HepG2 (cell line): Measurements from ENCODE around the gene PLA2G2E. TPM values are rescaled to one million over a fixed set of nuclear protein-coding genes. Genes with fewer than 3 reads are reported as not detected.

ENCODE experiments used
- ATAC-seq: fragments of 200-7000 bp; cut with Tn5 transposase; 3 replicates; pipeline ENCODE4 v1.9.1; 2020; ENCODE audit warnings: mild to moderate bottlenecking, moderate library complexity
- BruUV-seq: library from RNA; stranded (reverse); fragments of 400-500 nt; replicated peaks from 2 replicates; lab custom pipeline; 2021; lab: Mats Ljungman, UMichigan
- CTCF ChIA-PET: fragments of 300-600 bp; formaldehyde crosslinking; extraction: SDS; loops from one replicate; lab custom pipeline; 2021; ENCODE audit warnings: low total read pairs, inconsistent platforms, low intra/inter-chr PET ratio; lab: Yijun Ruan, JAX
- POLR2A ChIA-PET: fragments of 350-600 bp; sonication (Branson Sonifier 250); formaldehyde crosslinking; loops from one replicate; lab custom pipeline; 2020; ENCODE audit warnings: antibody characterized with exemption, inconsistent platforms; lab: Yijun Ruan, JAX
- DNase-seq: peaks from one replicate; pipeline ENCODE4 v3.0.0-alpha.2; 2015; ENCODE audit warnings: low spot score
- FAIRE-seq: peaks from 3 replicates; lab custom pipeline; 2011; peaks lifted over from hg19 to GRCh38; lab: Jason Lieb, UNC
- H2AFZ ChIP-seq: one replicate; pipeline ENCODE4 v1.6.1; 2011; ENCODE audit warnings: low read length, inconsistent platforms
- H3K27ac ChIP-seq: fragments of 300-600 bp; 3 replicates; pipeline ENCODE4 v1.8.0; 2011; ENCODE audit warnings: mixed run types, mild to moderate bottlenecking, mixed read lengths, low read length, inconsistent platforms; ENCODE audit not compliant: insufficient read depth; ENCODE audit errors: extremely low read length
- H3K27me3 ChIP-seq, 2 experiments: fragments of 200-600 bp in 1 of 2; 2 replicates in 1 of 2; 3 replicates in 1 of 2; pipeline versions ENCODE4 v1.6.0 to v1.8.0; 2011; ENCODE audit warnings: low read length in 2 of 2, mild to moderate bottlenecking in 2 of 2, moderate library complexity in 2 of 2, inconsistent platforms in 1 of 2; ENCODE audit not compliant: insufficient read depth in 2 of 2, control insufficient read depth in 1 of 2
- H3K36me3 ChIP-seq, 2 experiments: fragments of 200-600 bp in 1 of 2; replicated peaks in 1 of 2; 2 replicates in 1 of 2; 3 replicates in 1 of 2; pipeline versions ENCODE4 v1.5.1 to v1.8.0; 2011; ENCODE audit warnings: low read length in 2 of 2, inconsistent platforms in 1 of 2; ENCODE audit not compliant: insufficient read depth in 2 of 2, control insufficient read depth in 1 of 2
- H3K4me1 ChIP-seq: 2 replicates; pipeline ENCODE4 v1.5.1; 2012; ENCODE audit warnings: low read length, inconsistent platforms; ENCODE audit not compliant: insufficient read depth
- H3K4me2 ChIP-seq: 2 replicates; pipeline ENCODE4 v1.6.0; 2011; ENCODE audit warnings: low read depth, low read length, inconsistent platforms
- H3K4me3 ChIP-seq, 3 experiments: fragments of 200-600 bp in 1 of 3; sonication (generic), shearing (Covaris generic) in 1 of 3; replicated peaks in 1 of 3; 2 replicates each; pipeline ENCODE4 v1.5.1; 2011 to 2016; ENCODE audit warnings: low read length in 3 of 3, inconsistent platforms in 2 of 3, low read depth in 2 of 3, mild to moderate bottlenecking in 2 of 3, control low read depth in 1 of 3, mixed read lengths in 1 of 3; ENCODE audit not compliant: insufficient read depth in 1 of 3
- H3K79me2 ChIP-seq: one replicate; pipeline ENCODE4 v1.6.1; 2011; ENCODE audit warnings: low read length, inconsistent platforms; ENCODE audit not compliant: insufficient read depth
- H3K9ac ChIP-seq: 2 replicates; pipeline ENCODE4 v1.6.0; 2011; ENCODE audit warnings: mild to moderate bottlenecking, low read depth, low read length, inconsistent platforms; ENCODE audit not compliant: insufficient read depth
- H3K9me3 ChIP-seq: 2 replicates; pipeline ENCODE4 v1.5.1; 2012; ENCODE audit warnings: mild to moderate bottlenecking, low read length
- H4K20me1 ChIP-seq: 2 replicates; pipeline ENCODE4 v1.6.0; 2011; ENCODE audit warnings: inconsistent platforms, mild to moderate bottlenecking, low read length, moderate library complexity; ENCODE audit not compliant: insufficient read depth
- AGO1 ChIP-seq: fragments of 200-400 bp; formaldehyde crosslinking; IDR thresholded peaks from 2 replicates; pipeline ENCODE4 v1.6.1; 2017; ENCODE audit warnings: mild to moderate bottlenecking, low read depth, low read length, moderate library complexity; ENCODE audit not compliant: poor library complexity, severe bottlenecking
- ARNT ChIP-seq: fragments of 450-650 bp; IDR thresholded peaks from 2 replicates; pipeline ENCODE4 v1.6.1; 2017
- BHLHE40 ChIP-seq: IDR thresholded peaks from 2 replicates; pipeline ENCODE4 v1.6.1; 2011; ENCODE audit warnings: low read length, improper control_type of control experiment
- CCAR2 ChIP-seq: fragments of 200-400 bp; formaldehyde crosslinking; optimal IDR thresholded peaks from 2 replicates; pipeline ENCODE3; 2018; ENCODE audit warnings: low read depth, mild to moderate bottlenecking, low read length, moderate library complexity
- HDAC6 ChIP-seq: fragments of 200-600 bp; sonication (generic); IDR thresholded peaks from 2 replicates; pipeline ENCODE4 v1.7.0; 2017; ENCODE audit warnings: mild to moderate bottlenecking, antibody characterized with exemption, low read length, low read depth
- HNF1A ChIP-seq, 2 experiments: sonication (generic) in 1 of 2; formaldehyde crosslinking in 1 of 2; IDR thresholded peaks; 2 replicates each; pipeline versions ENCODE4 v1.4.0 to v1.6.1; 2016 to 2020; ENCODE audit warnings: borderline replicate concordance in 1 of 2, low read depth in 1 of 2, mild to moderate bottlenecking in 1 of 2, missing genetic modification reagents in 1 of 2
- SETDB1 ChIP-seq: sonication (generic); formaldehyde crosslinking; IDR thresholded peaks from 2 replicates; pipeline ENCODE4 v1.5.1; 2020; ENCODE audit warnings: missing genetic modification reagents, mild to moderate bottlenecking, borderline replicate concordance
- SMARCC2 ChIP-seq: fragments of 450-650 bp; IDR thresholded peaks from 2 replicates; pipeline ENCODE4 v1.6.1; 2017; ENCODE audit warnings: antibody characterized with exemption, mild to moderate bottlenecking
- TFDP2 ChIP-seq: sonication (generic); formaldehyde crosslinking; IDR thresholded peaks from 2 replicates; pipeline ENCODE4 v1.4.0; 2020; ENCODE audit warnings: missing genetic modification reagents
- ZBTB42 ChIP-seq: sonication (generic); formaldehyde crosslinking; IDR thresholded peaks from 2 replicates; pipeline ENCODE4 v1.5.0; 2020; ENCODE audit warnings: mild to moderate bottlenecking, missing genetic modification reagents
- ZNF7 ChIP-seq: IDR thresholded peaks from 2 replicates; pipeline ENCODE4 v1.6.1; 2016; ENCODE audit warnings: missing biosample characterization, missing genetic modification reagents
- WGBS: methylation state at CpG from one replicate; pipeline ENCODE4 v1.1.6; 2017; ENCODE audit warnings: low lambda C conversion rate; 5-methylcytosine and 5-hydroxymethylcytosine counted together
- in situ Hi-C: cut with HindIII; loops from 2 replicates; pipeline ENCODE4 v1.10.0; 2017; ENCODE audit warnings: low pct_unique_long_range_greater_than_20kb; ENCODE audit not compliant: extremely low pct_ligation_motif_present
- intact Hi-C: fragments of 100-400 bp; cut with micrococcal nuclease; formaldehyde crosslinking; loops from one replicate; pipeline ENCODE4 v1.10.0; 2022; ENCODE audit not compliant: unreplicated experiment
- polyA plus RNA-seq, 8 experiments: library from polyadenylated mRNA; depleted of rRNA in 3 of 8; stranded (reverse) in 7 of 8; unstranded in 1 of 8; fragments of >200 nt; fragmentation: Illumina TruSeq in 4 of 8; extraction: Trizol in 4 of 8; gene quantifications; 2 replicates each; pipeline versions ENCODE4 v1.2.1 to v1.2.3, GENCODE V29; 2011 to 2016; ENCODE audit warnings: low read depth in 4 of 8, missing spikeins in 1 of 8, mixed read lengths in 1 of 8; ENCODE audit not compliant: insufficient read depth in 1 of 8
- total RNA-seq, 5 experiments: library from RNA; depleted of rRNA; stranded (reverse); fragments of >200 nt; fragmentation: Illumina TruSeq; extraction: Trizol; gene quantifications; 2 replicates each; pipeline ENCODE4 v1.2.3, GENCODE V29; 2016; ENCODE audit warnings: low read depth in 1 of 5

PLA2G2E gene
- total and polyA plus RNA-seq, 2 of the 13 experiments (the other 11 are each of a cell fraction or from before 2014, with no cell fraction given) = not detected

- H3K4me2 ChIP-seq = peak overlapping the region; percentile 44
Observed at GRCh38 chr1:19878637-19878985, 44.8 kb downstream of the PLA2G2E start.

GRCh38 chr1:19877821-19878636 lies 45.4 kb downstream of the PLA2G2E start:
- DNase-seq = no peak
- BruUV-seq = no TSS peak
- H3K36me3 ChIP-seq = no peaks in the 10 kb centered on the region
- ChIA-PET CTCF (no interaction called here), POLR2A (no interaction called here)
- 0 out of 2 replicates have a peak, but pooled peaks cover under 1% of the 10 kb centered on the region for H4K20me1 ChIP-seq
- H3K9ac ChIP-seq = no peak overlapping the region
- ATAC-seq = no peak
- peak overlapping the region; percentile 36 for H2AFZ ChIP-seq
- peaks cover 3% of the 10 kb centered on the region for H3K79me2 ChIP-seq
- no peak overlapping the region for H3K4me3 ChIP-seq
- intact Hi-C loops (no loop called here), in situ Hi-C loops (no loop called here)
- peaks cover 17% of the 10 kb centered on the region for H3K4me1 ChIP-seq
- FAIRE-seq = no peak
- WGBS = 69% methylated on average over 19 of the region's 19 CpGs
- no peak overlapping the region for H3K27ac ChIP-seq
- H3K4me2 ChIP-seq = peak overlapping the region; percentile 44
- H3K9me3 ChIP-seq = no peaks in the 10 kb centered on the region
- no peaks in the 10 kb centered on the region; a peak in 1 of 5 replicates for H3K27me3 ChIP-seq
- TF ChIP-seq ZBTB42 (CRISPR knock-in tag) (no peak), SMARCC2 (no peak), CCAR2 (no peak), HDAC6 (no peak), TFDP2 (no peak), HNF1A (IDR thresholded peaks at IDR 0.05; ENCODE audit: low read depth) (no peak), HNF1A (CRISPR knock-in tag; IDR thresholded peaks at IDR 0.05; ENCODE audit: borderline replicate concordance) (no peak), SETDB1 (CRISPR knock-in tag) (no peak), AGO1 (no peak)

More at GRCh38 chr1:19878637-19878985, 44.8 kb downstream of the PLA2G2E start:
- no TSS peak for BruUV-seq
- 0 out of 2 replicates have a peak, but pooled peaks have one; percentile 26 for TF ChIP-seq ZNF7 (CRISPR knock-in tag)
- TF ChIP-seq ARNT = no peak
- TF ChIP-seq BHLHE40 = 0 out of 2 replicates have a peak, but pooled peaks have one; percentile 30
- TF ChIP-seq, all 625 proteins: peak for 2
- Histone ChIP-seq H3K4me3 (no peak overlapping the region), H3K36me3 (no peaks in the 10 kb centered on the region), H3K4me1 (peaks cover 23% of the 10 kb centered on the region), H3K79me2 (peaks cover 9% of the 10 kb centered on the region), H3K27me3 (no peaks in the 10 kb centered on the region; a peak in 1 of 5 replicates), H3K9ac (no peak overlapping the region), H4K20me1 (0 out of 2 replicates have a peak, but pooled peaks cover 4% of the 10 kb centered on the region), H3K9me3 (no peaks in the 10 kb centered on the region), H3K27ac (no peak overlapping the region), H2AFZ (peak overlapping the region; percentile 36)
- ChIA-PET POLR2A (no interaction called here), CTCF (no interaction called here)
- 25% methylated on average over 12 of the region's 12 CpGs for WGBS
- FAIRE-seq = no peak
- DNase-seq = no peak
- in situ Hi-C loops = no loop called here
- intact Hi-C loops = no loop called here
- ATAC-seq = no peak
